H1 (cell line): ENCODE results near the gene ALOX12. TPM values are rescaled to one million over a fixed set of nuclear protein-coding genes. Genes with fewer than 3 reads are reported as not detected.

Experiments used
- CTCF ChIA-PET: fragments of 300-600 bp; sonication (Branson Sonifier 250); formaldehyde crosslinking; loops from one replicate; lab custom pipeline; 2021; ENCODE audit not compliant: partially characterized antibody; lab: Charles Lee
- POLR2A ChIA-PET: fragments of 300-600 bp; sonication (Branson Sonifier 250); formaldehyde crosslinking; loops from one replicate; lab custom pipeline; 2021; ENCODE audit warnings: inconsistent platforms; ENCODE audit not compliant: partially characterized antibody; lab: Charles Lee
- DNase-seq, 2 experiments: peaks; one replicate each; pipeline versions ENCODE4 v3.0.0 to v3.0.0-alpha.2; 2010 to 2022; ENCODE audit warnings: low spot score in 2 of 2, low read depth in 1 of 2, mixed read lengths in 1 of 2
- FAIRE-seq: peaks from 2 replicates; lab custom pipeline; 2011; peaks lifted over from hg19 to GRCh38; lab: Jason Lieb, UNC
- H2AFZ ChIP-seq: 2 replicates; pipeline ENCODE4 v1.8.1; 2012; ENCODE audit warnings: low read length, inconsistent platforms
- H2AK5ac ChIP-seq: 2 replicates; pipeline ENCODE4 v1.6.1; 2013; ENCODE audit warnings: low read depth, low read length
- H2BK120ac ChIP-seq: replicated peaks from 2 replicates; pipeline ENCODE3; 2013; ENCODE audit warnings: low read depth, low read length, inconsistent platforms
- H2BK12ac ChIP-seq: 2 replicates; pipeline ENCODE4 v1.6.1; 2013; ENCODE audit warnings: low read depth, low read length
- H2BK15ac ChIP-seq: 2 replicates; pipeline ENCODE4 v1.6.1; 2013; ENCODE audit warnings: low read length
- H2BK20ac ChIP-seq: 2 replicates; pipeline ENCODE4 v1.6.1; 2013; ENCODE audit warnings: low read length
- H2BK5ac ChIP-seq: 2 replicates; pipeline ENCODE4 v1.6.1; 2013; ENCODE audit warnings: low read depth, low read length
- H3K14ac ChIP-seq: 2 replicates; pipeline ENCODE4 v1.6.1; 2013; ENCODE audit warnings: inconsistent platforms; ENCODE audit not compliant: insufficient read length
- H3K18ac ChIP-seq: 2 replicates; pipeline ENCODE4 v1.6.1; 2013; ENCODE audit warnings: low read length; ENCODE audit errors: extremely low read depth
- H3K23ac ChIP-seq: 2 replicates; pipeline ENCODE4 v1.6.1; 2013; ENCODE audit warnings: inconsistent platforms; ENCODE audit not compliant: insufficient read length
- H3K23me2 ChIP-seq: 2 replicates; pipeline ENCODE4 v1.6.1; 2013; ENCODE audit warnings: low read depth, low read length
- H3K27ac ChIP-seq: 2 replicates; pipeline ENCODE4 v1.6.1; 2011; ENCODE audit warnings: low read depth, low read length, inconsistent platforms
- H3K27me3 ChIP-seq, 4 experiments: replicated peaks in 1 of 4; 1 replicate in 1 of 4; 2 replicates in 3 of 4; pipeline versions ENCODE4 v1.6.1 to v1.8.1; 2011 to 2013; ENCODE audit warnings: low read length in 3 of 4, mild to moderate bottlenecking in 3 of 4, inconsistent platforms in 2 of 4, mixed read lengths in 2 of 4, moderate library complexity in 1 of 4; ENCODE audit not compliant: control insufficient read depth in 3 of 4, insufficient read depth in 3 of 4; ENCODE audit errors: extremely low read depth in 1 of 4
- H3K36me3 ChIP-seq, 4 experiments: 2 replicates each; pipeline versions ENCODE4 v1.6.1 to v1.8.1; 2011 to 2013; ENCODE audit warnings: mild to moderate bottlenecking in 4 of 4, low read length in 3 of 4, moderate library complexity in 2 of 4, control low read depth in 1 of 4, inconsistent platforms in 1 of 4; ENCODE audit not compliant: insufficient read depth in 4 of 4, control insufficient read depth in 2 of 4
- H3K4ac ChIP-seq: replicated peaks from 2 replicates; pipeline ENCODE3; 2013; ENCODE audit warnings: low read length, low read depth, mixed read lengths, inconsistent platforms; ENCODE audit not compliant: insufficient read length
- H3K4me1 ChIP-seq, 4 experiments: replicated peaks in 1 of 4; 1 replicate in 1 of 4; 2 replicates in 3 of 4; pipeline versions ENCODE4 v1.6.1 to v1.8.1; 2011 to 2013; ENCODE audit warnings: low read length in 3 of 4, inconsistent platforms in 2 of 4, mixed read lengths in 1 of 4; ENCODE audit not compliant: insufficient read depth in 4 of 4, control insufficient read depth in 3 of 4
- H3K4me2 ChIP-seq, 2 experiments: 2 replicates each; pipeline versions ENCODE4 v1.6.1 to v1.8.1; 2011 to 2013; ENCODE audit warnings: low read depth in 2 of 2, low read length in 2 of 2, control low read depth in 1 of 2, inconsistent platforms in 1 of 2, mild to moderate bottlenecking in 1 of 2; ENCODE audit not compliant: insufficient read depth in 1 of 2
- H3K4me3 ChIP-seq, 4 experiments: fragments of 200-600, 300-600 bp in 1 of 4; sonication (generic), shearing (Covaris generic), sonication (Bioruptor Twin) in 1 of 4; 2 replicates each; pipeline versions ENCODE4 v1.5.1 to v1.8.1; 2011 to 2016; ENCODE audit warnings: low read length in 4 of 4, low read depth in 3 of 4, control low read depth in 2 of 4, inconsistent platforms in 2 of 4, mild to moderate bottlenecking in 2 of 4, mixed read lengths in 1 of 4, moderate library complexity in 1 of 4; ENCODE audit not compliant: insufficient read depth in 2 of 4; ENCODE audit errors: extremely low read depth in 1 of 4
- H3K56ac ChIP-seq: replicated peaks from 2 replicates; pipeline ENCODE3; 2013; ENCODE audit warnings: low read depth, mild to moderate bottlenecking, mixed read lengths, low read length, inconsistent platforms; ENCODE audit not compliant: insufficient read length
- H3K79me1 ChIP-seq: 2 replicates; pipeline ENCODE4 v1.6.1; 2013; ENCODE audit warnings: low read depth, low read length, control low read depth
- H3K79me2 ChIP-seq, 2 experiments: 2 replicates each; pipeline versions ENCODE4 v1.6.1 to v1.8.1; 2012 to 2013; ENCODE audit warnings: low read length in 2 of 2, mild to moderate bottlenecking in 2 of 2, inconsistent platforms in 1 of 2; ENCODE audit not compliant: insufficient read depth in 2 of 2, control insufficient read depth in 1 of 2
- H3K9ac ChIP-seq, 4 experiments: replicated peaks in 1 of 4; 1 replicate in 1 of 4; 2 replicates in 3 of 4; pipeline versions ENCODE4 v1.6.1 to v1.8.1; 2011 to 2013; ENCODE audit warnings: low read depth in 3 of 4, low read length in 3 of 4, control low read depth in 2 of 4, mild to moderate bottlenecking in 2 of 4, moderate library complexity in 2 of 4, inconsistent platforms in 1 of 4; ENCODE audit errors: extremely low read depth in 1 of 4
- H3K9me3 ChIP-seq, 2 experiments: 2 replicates each; pipeline versions ENCODE4 v1.6.1 to v1.8.1; 2012 to 2013; ENCODE audit warnings: mild to moderate bottlenecking in 2 of 2, moderate library complexity in 2 of 2, control low read depth in 1 of 2, inconsistent platforms in 1 of 2, low read depth in 1 of 2, low read length in 1 of 2, mixed read lengths in 1 of 2; ENCODE audit not compliant: insufficient read depth in 2 of 2
- H4K20me1 ChIP-seq, 2 experiments: replicated peaks in 1 of 2; 2 replicates each; pipeline versions ENCODE3 to v1.8.1; 2011 to 2013; ENCODE audit warnings: inconsistent platforms in 2 of 2, low read length in 2 of 2, mild to moderate bottlenecking in 1 of 2; ENCODE audit not compliant: insufficient read depth in 2 of 2, control insufficient read depth in 1 of 2
- H4K5ac ChIP-seq: 2 replicates; pipeline ENCODE4 v1.6.1; 2013; ENCODE audit warnings: low read length, low read depth, mixed read lengths, inconsistent platforms; ENCODE audit not compliant: insufficient read length
- H4K8ac ChIP-seq: 2 replicates; pipeline ENCODE4 v1.8.0; 2013; ENCODE audit warnings: mild to moderate bottlenecking, moderate library complexity, low read length, inconsistent platforms; ENCODE audit not compliant: insufficient read depth; ENCODE audit errors: extremely low read depth
- H4K91ac ChIP-seq: replicated peaks from 2 replicates; pipeline ENCODE3; 2013; ENCODE audit warnings: low read length, mixed read lengths, inconsistent platforms; ENCODE audit not compliant: insufficient read length
- BRCA1 ChIP-seq: IDR thresholded peaks from 2 replicates; pipeline ENCODE4 v1.6.1; 2012; ENCODE audit warnings: low read depth, low read length, improper control_type of control experiment
- FOSL1 ChIP-seq: IDR thresholded peaks from 2 replicates; pipeline ENCODE4 v1.6.1; 2011; ENCODE audit warnings: mild to moderate bottlenecking, low read depth, low read length, moderate library complexity; ENCODE audit not compliant: insufficient read depth
- JUND ChIP-seq: IDR thresholded peaks from 2 replicates; pipeline ENCODE4 v1.6.1; 2011; ENCODE audit warnings: mild to moderate bottlenecking, improper control_type of control experiment, low read length
- WGBS, 2 experiments: shearing (Covaris generic) in 1 of 2; methylation state at CpG; one replicate each; pipeline versions ENCODE4 v1.1.6 to v1.1.7; 2013 to 2015; ENCODE audit warnings: low lambda C conversion rate in 2 of 2, mixed read lengths in 2 of 2, inconsistent platforms in 1 of 2, low coverage in 1 of 2, missing lambda C conversion rate in 1 of 2; ENCODE audit not compliant: insufficient replicate concordance in 2 of 2, insufficient coverage in 1 of 2, insufficient read length in 1 of 2; ENCODE audit errors: extremely low coverage in 1 of 2, missing lambda C conversion rate in 1 of 2; 5-methylcytosine and 5-hydroxymethylcytosine counted together
- polyA plus RNA-seq, 7 experiments: library from polyadenylated mRNA; depleted of rRNA in 3 of 7; stranded (reverse) in 5 of 7; unstranded in 2 of 7; fragments of >200 nt in 5 of 7; fragments of 200-250 nt in 2 of 7; gene quantifications; 1 replicate in 5 of 7; 2 replicates in 1 of 7; 4 replicates in 1 of 7; pipeline versions ENCODE4 v1.2.1 to v1.2.3, GENCODE V29; 2011 to 2013; ENCODE audit warnings: missing spikeins in 2 of 7, mixed read lengths in 2 of 7
- total RNA-seq: library from RNA; stranded (reverse); fragmentation: NEBNext Ultra II Directional; extraction: Animal tissue kit (Norgen Biotek cat#: 25700); gene quantifications from 2 replicates; pipeline ENCODE4 v1.2.1, GENCODE V29; 2021

Gene ALOX12
- total and polyA plus RNA-seq, 2 of the 8 experiments (the other 6 are each of a cell fraction or from before 2014, with no cell fraction given), result 1.4 to 2.0 TPM

- CTCF ChIA-PET, result interaction anchor here (1.2 to 11.1 kb wide), 9 partner anchors 22 to 333 kb away, joined by 3 to 152 read pairs (median 4); partner anchors contain the start of gene BCL6B
- FAIRE-seq, result no peak
Measured at GRCh38 chr17:6998855-6999508, 3.1 kb downstream of the ALOX12 start.

More at GRCh38 chr17:6998855-6999508, 3.1 kb downstream of the ALOX12 start:
- Histone ChIP-seq H4K5ac (no peak overlapping the region), H3K27me3 (peaks cover 2 to 32% (median 24%) of the 10 kb centered on the region in 4 experiments), H3K56ac (no peak overlapping the region), H2BK120ac (no peak overlapping the region), H2BK20ac (no peak overlapping the region), H3K4ac (no peak overlapping the region), H3K4me3 (no peak overlapping the region)
- no peak for DNase-seq
- POLR2A ChIA-PET, result interaction anchor here (0.6 kb wide), 1 partner anchor 34 kb away, joined by 3 read pairs; no protein-coding TSS in a partner anchor
- WGBS, 2 experiments, result 81% methylated on average over 11 of the region's 11 CpGs; no CpG with 5 or more reads in 1 of the 2 experiments
- TF ChIP-seq BRCA1, result no peak
- TF ChIP-seq FOSL1, result no peak
- TF ChIP-seq JUND, result no peak
- TF ChIP-seq, all 59 proteins: peak for 0
- no peak overlapping the region for H4K8ac ChIP-seq
- no peak overlapping the region for H2BK5ac ChIP-seq
- H3K4me1 ChIP-seq, result peaks cover 0 to 9% (median 1%) of the 10 kb centered on the region in 4 experiments; a peak in 2 of 7 replicates
- H3K79me2 ChIP-seq, result no peaks in the 10 kb centered on the region; a peak in 1 of 4 replicates
- no peak overlapping the region for H3K4me2 ChIP-seq
- H3K36me3 ChIP-seq, result peaks cover 0 to 4% (median 3%) of the 10 kb centered on the region in 4 experiments; a peak in 3 of 8 replicates
- no peak overlapping the region for H2BK12ac ChIP-seq
- H3K18ac ChIP-seq, result no peak overlapping the region
- no peaks in the 10 kb centered on the region for H3K79me1 ChIP-seq
- no peak overlapping the region for H3K23ac ChIP-seq
- no peak overlapping the region for H3K9ac ChIP-seq
- H4K91ac ChIP-seq, result no peak overlapping the region
- no peak overlapping the region for H2AK5ac ChIP-seq
- H3K9me3 ChIP-seq, result no peaks in the 10 kb centered on the region
- peaks cover 1 to 15% of the 10 kb centered on the region in 2 experiments for H4K20me1 ChIP-seq
- H3K23me2 ChIP-seq, result peaks cover 10% of the 10 kb centered on the region; the same call in 1 of the 2 replicates
- H3K14ac ChIP-seq, result no peak overlapping the region
- H2BK15ac ChIP-seq, result no peak overlapping the region
- H3K27ac ChIP-seq, result no peak overlapping the region
- no peak overlapping the region for H2AFZ ChIP-seq
